GM18519 (cell line): ENCODE data around the gene SUGP1.

Experiments used
- ATAC-seq: cut with Tn5 transposase; IDR thresholded peaks from one replicate; pipeline ENCODE4 v1.9.1; 2021; ENCODE audit warnings: mild to moderate bottlenecking, moderate library complexity; ENCODE audit not compliant: unreplicated experiment, low FRiP score

Gene SUGP1

GRCh38 chr19:19342086-19343015 lies 22.0 kb upstream of the SUGP1 start:
- ATAC-seq = no peak

GRCh38 chr19:19341026-19341425 lies 20.7 kb upstream of the SUGP1 start:
- no peak for ATAC-seq

GRCh38 chr19:19338082-19338481 lies 17.8 kb upstream of the SUGP1 start:
- no peak for ATAC-seq

- no peak for ATAC-seq
Measured at GRCh38 chr19:19337120-19337519, 16.8 kb upstream of the SUGP1 start.

- no peak for ATAC-seq
Measured at GRCh38 chr19:19336597-19336996, 16.3 kb upstream of the SUGP1 start.

GRCh38 chr19:19335408-19336158 lies 15.3 kb upstream of the SUGP1 start:
- no peak for ATAC-seq

- ATAC-seq = no peak
Measured at GRCh38 chr19:19334989-19335344, 14.7 kb upstream of the SUGP1 start.

GRCh38 chr19:19334063-19334988 lies 14.0 kb upstream of the SUGP1 start:
- no peak for ATAC-seq

GRCh38 chr19:19329126-19329525 lies 8.8 kb upstream of the SUGP1 start:
- ATAC-seq = no peak

GRCh38 chr19:19327672-19328071 lies 7.4 kb upstream of the SUGP1 start:
- no peak for ATAC-seq

GRCh38 chr19:19324059-19324770 lies 3.9 kb upstream of the SUGP1 start:
- no peak for ATAC-seq

GRCh38 chr19:19321141-19321577 lies 850 bp upstream of the SUGP1 start:
- no peak for ATAC-seq

GRCh38 chr19:19319732-19320360 lies 463 bp downstream of the SUGP1 start:
- ATAC-seq = peak; percentile 7

- no peak for ATAC-seq
Measured at GRCh38 chr19:19316082-19316481, 4.2 kb downstream of the SUGP1 start.

GRCh38 chr19:19315444-19315843 lies 4.9 kb downstream of the SUGP1 start:
- ATAC-seq = no peak

- ATAC-seq = no peak
Measured at GRCh38 chr19:19308373-19308772, 11.9 kb downstream of the SUGP1 start.

- ATAC-seq = no peak
Measured at GRCh38 chr19:19306191-19306590, 14.1 kb downstream of the SUGP1 start.

- no peak for ATAC-seq
Measured at GRCh38 chr19:19305696-19306095, 14.6 kb downstream of the SUGP1 start.

- ATAC-seq = no peak
Measured at GRCh38 chr19:19305066-19305465, 15.2 kb downstream of the SUGP1 start.
